GM12878 (cell line): ENCODE measurements around the gene GABBR2. TPM values are rescaled to one million over a fixed set of nuclear protein-coding genes. Genes with fewer than 3 reads are reported as not detected.

Source experiments
- ATAC-seq: fragments of 200-7000 bp; cut with Tn5 transposase; 3 replicates; pipeline ENCODE4 v1.9.1; 2020; ENCODE audit warnings: mild to moderate bottlenecking, moderate library complexity
- BruUV-seq: library from RNA; stranded (reverse); fragments of 400-500 nt; replicated peaks from 2 replicates; lab custom pipeline; 2021; lab: Mats Ljungman, UMichigan
- CTCF ChIA-PET: fragments of 300-600 bp; sonication (Branson Sonifier 250); formaldehyde crosslinking; extraction: SDS; loops from one replicate; lab custom pipeline; 2021; ENCODE audit warnings: inconsistent platforms; lab: Yijun Ruan, JAX
- POLR2A ChIA-PET: fragments of 350-600 bp; formaldehyde crosslinking; extraction: SDS; loops from one replicate; lab custom pipeline; 2021; ENCODE audit warnings: inconsistent platforms; lab: Charles Lee
- RAD21 ChIA-PET: fragments of 300-600 bp; sonication (Branson Sonifier 250); formaldehyde crosslinking; loops from one replicate; lab custom pipeline; 2023; ENCODE audit warnings: antibody characterized with exemption; ENCODE audit not compliant: unreplicated experiment; lab: Charles Lee
- SMC1A ChIA-PET: fragments of 300-600 bp; sonication (Branson Sonifier 250); formaldehyde crosslinking; loops from one replicate; lab custom pipeline; 2023; ENCODE audit not compliant: unreplicated experiment, uncharacterized antibody; lab: Charles Lee
- DNase-seq: peaks from one replicate; pipeline ENCODE4 v3.0.0-alpha.2; 2011; ENCODE audit warnings: low read depth, low spot score
- FAIRE-seq: peaks from 3 replicates; lab custom pipeline; 2011; peaks lifted over from hg19 to GRCh38; lab: Jason Lieb, UNC
- H2AFZ ChIP-seq: 2 replicates; pipeline ENCODE4 v1.6.0; 2011; ENCODE audit warnings: low read depth, low read length, control low read depth; ENCODE audit not compliant: control insufficient read depth
- H3K27ac ChIP-seq: 2 replicates; pipeline ENCODE4 v1.5.1; 2011; ENCODE audit warnings: control low read depth; ENCODE audit not compliant: control insufficient read depth, insufficient read depth
- H3K27me3 ChIP-seq, 2 experiments: replicated peaks in 1 of 2; 2 replicates each; pipeline versions ENCODE4 v1.6.0 to v1.6.1; 2011; ENCODE audit warnings: low read length in 1 of 2; ENCODE audit not compliant: control insufficient read depth in 2 of 2, insufficient read depth in 2 of 2
- H3K36me3 ChIP-seq, 2 experiments: 2 replicates each; pipeline ENCODE4 v1.5.1; 2011; ENCODE audit warnings: low read length in 1 of 2; ENCODE audit not compliant: control insufficient read depth in 2 of 2, insufficient read depth in 2 of 2
- H3K4me1 ChIP-seq: 2 replicates; pipeline ENCODE4 v1.6.1; 2011; ENCODE audit warnings: mild to moderate bottlenecking, low read length, moderate library complexity, mixed read lengths; ENCODE audit not compliant: control insufficient read depth, insufficient read depth
- H3K4me2 ChIP-seq: 2 replicates; pipeline ENCODE4 v1.6.0; 2011; ENCODE audit warnings: control low read depth; ENCODE audit not compliant: control insufficient read depth, insufficient read depth
- H3K4me3 ChIP-seq: fragments of 200-600 bp; sonication (generic); 2 replicates; pipeline ENCODE4 v1.5.1; 2016
- H3K79me2 ChIP-seq: 2 replicates; pipeline ENCODE4 v1.6.0; 2011; ENCODE audit warnings: low read length; ENCODE audit not compliant: control insufficient read depth, insufficient read depth
- H3K9ac ChIP-seq: 2 replicates; pipeline ENCODE4 v1.8.0; 2011; ENCODE audit warnings: low read length, control low read depth, mixed read lengths; ENCODE audit not compliant: control insufficient read depth, insufficient read depth
- H3K9me3 ChIP-seq: replicated peaks from 3 replicates; pipeline ENCODE4 v1.5.1; 2011; ENCODE audit warnings: mild to moderate bottlenecking, low read length; ENCODE audit not compliant: control insufficient read depth, insufficient read depth
- H4K20me1 ChIP-seq: 2 replicates; pipeline ENCODE4 v1.6.0; 2011; ENCODE audit not compliant: control insufficient read depth, insufficient read depth
- ASH2L ChIP-seq: fragments of 300-600, 200-600 bp; sonication (generic); IDR thresholded peaks from 2 replicates; pipeline ENCODE4 v1.6.1; 2017; ENCODE audit warnings: low read depth, mild to moderate bottlenecking, borderline replicate concordance
- CBFB ChIP-seq: IDR thresholded peaks from 2 replicates; pipeline ENCODE4 v1.6.1; 2016; ENCODE audit warnings: antibody characterized with exemption, low read depth
- KDM1A ChIP-seq: fragments of 200-600 bp; sonication (generic); IDR thresholded peaks from 2 replicates; pipeline ENCODE4 v1.6.1; 2016; ENCODE audit warnings: borderline replicate concordance
- MXI1 ChIP-seq: fragments of 150-350 bp; IDR thresholded peaks from 2 replicates; pipeline ENCODE4 v1.6.1; 2011; ENCODE audit warnings: low read depth, mild to moderate bottlenecking, inconsistent platforms, low read length, improper control_type of control experiment
- NFYB ChIP-seq: IDR thresholded peaks from 2 replicates; pipeline ENCODE4 v1.6.1; 2011; ENCODE audit warnings: low read depth, mild to moderate bottlenecking, low read length, improper control_type of control experiment, moderate library complexity; ENCODE audit not compliant: insufficient read depth
- RAD51 ChIP-seq: fragments of 450-650 bp; IDR thresholded peaks from 2 replicates; pipeline ENCODE4 v1.6.1; 2016; ENCODE audit warnings: moderate library complexity, mild to moderate bottlenecking, inconsistent platforms
- ZNF217 ChIP-seq: fragments of 450-650 bp; IDR thresholded peaks from 2 replicates; pipeline ENCODE4 v1.6.1; 2017; ENCODE audit warnings: antibody characterized with exemption, mild to moderate bottlenecking
- ZSCAN29 ChIP-seq: fragments of 450-650 bp; IDR thresholded peaks from 2 replicates; pipeline ENCODE4 v1.6.1; 2017; ENCODE audit warnings: mild to moderate bottlenecking, moderate library complexity
- WGBS: methylation state at CpG from one replicate; pipeline ENCODE4 v1.1.6; 2016; ENCODE audit warnings: low lambda C conversion rate; ENCODE audit not compliant: insufficient replicate concordance, insufficient coverage; ENCODE audit errors: missing lambda C conversion rate; 5-methylcytosine and 5-hydroxymethylcytosine counted together
- in situ Hi-C: fragments of 300-500 bp; cut with MboI; formaldehyde crosslinking; loops from 9 replicates; pipeline ENCODE4 v1.14.3; 2018; ENCODE audit warnings: mixed read lengths
- intact Hi-C: fragments of 100-400 bp; cut with micrococcal nuclease; formaldehyde crosslinking; loops from one replicate; pipeline ENCODE4 v1.14.2; 2022; ENCODE audit not compliant: unreplicated experiment
- polyA plus RNA-seq, 11 experiments: library from polyadenylated mRNA; depleted of rRNA in 4 of 11; unstranded in 6 of 11; stranded (reverse) in 5 of 11; fragments of >200 nt; fragmentation: Nextera tagmentation in 4 of 11; fragmentation: Illumina TruSeq in 1 of 11; extraction: Ambion mirVana in 4 of 11; extraction: Trizol in 1 of 11; gene quantifications; 1 replicate in 1 of 11; 2 replicates in 10 of 11; pipeline versions ENCODE4 v1.2.1 to v1.2.3, GENCODE V29; 2011 to 2016; ENCODE audit warnings: inconsistent platforms in 2 of 11, missing spikeins in 2 of 11, low read depth in 1 of 11
- total RNA-seq, 4 experiments: library from RNA; depleted of rRNA in 3 of 4; stranded (reverse); fragments of >200 nt in 3 of 4; fragmentation: Illumina TruSeq in 1 of 4; extraction: Trizol in 1 of 4; gene quantifications; 2 replicates each; pipeline versions ENCODE4 v1.2.1 to v1.2.3, GENCODE V29; 2013 to 2021
- TF ChIP-seq, protein P1 (sequence below): fragments of 450-650 bp; IDR thresholded peaks from 2 replicates; pipeline ENCODE4 v1.6.1; 2016; ENCODE audit warnings: mild to moderate bottlenecking, moderate library complexity, borderline replicate concordance

Gene GABBR2
- total and polyA plus RNA-seq, 10 of the 15 experiments (the other 5 are each of a cell fraction or from before 2014, with no cell fraction given): 0.02 to 2.2 (median 0.06) TPM; not detected in 2

- 0% methylated on average over 2 of the region's 2 CpGs for WGBS
- DNase-seq (no peak), FAIRE-seq (no peak), ATAC-seq (no peak)
- no TSS peak for BruUV-seq
- intact Hi-C loops: no loop called here
- RAD21 ChIA-PET: no interaction called here
- no peak overlapping the region for H2AFZ ChIP-seq
- H3K9ac ChIP-seq: no peak overlapping the region
- POLR2A ChIA-PET: interaction anchor here (0.6 kb wide), 1 partner anchor 225 kb away, joined by 5 read pairs; no protein-coding TSS in a partner anchor
- H3K36me3 ChIP-seq: no peaks in the 10 kb centered on the region
- SMC1A ChIA-PET: no interaction called here
- no peak for TF ChIP-seq ZSCAN29
- TF ChIP-seq ASH2L: no peak
- TF ChIP-seq CBFB: no peak
- TF ChIP-seq MXI1: no peak
- TF ChIP-seq, protein P1, sequence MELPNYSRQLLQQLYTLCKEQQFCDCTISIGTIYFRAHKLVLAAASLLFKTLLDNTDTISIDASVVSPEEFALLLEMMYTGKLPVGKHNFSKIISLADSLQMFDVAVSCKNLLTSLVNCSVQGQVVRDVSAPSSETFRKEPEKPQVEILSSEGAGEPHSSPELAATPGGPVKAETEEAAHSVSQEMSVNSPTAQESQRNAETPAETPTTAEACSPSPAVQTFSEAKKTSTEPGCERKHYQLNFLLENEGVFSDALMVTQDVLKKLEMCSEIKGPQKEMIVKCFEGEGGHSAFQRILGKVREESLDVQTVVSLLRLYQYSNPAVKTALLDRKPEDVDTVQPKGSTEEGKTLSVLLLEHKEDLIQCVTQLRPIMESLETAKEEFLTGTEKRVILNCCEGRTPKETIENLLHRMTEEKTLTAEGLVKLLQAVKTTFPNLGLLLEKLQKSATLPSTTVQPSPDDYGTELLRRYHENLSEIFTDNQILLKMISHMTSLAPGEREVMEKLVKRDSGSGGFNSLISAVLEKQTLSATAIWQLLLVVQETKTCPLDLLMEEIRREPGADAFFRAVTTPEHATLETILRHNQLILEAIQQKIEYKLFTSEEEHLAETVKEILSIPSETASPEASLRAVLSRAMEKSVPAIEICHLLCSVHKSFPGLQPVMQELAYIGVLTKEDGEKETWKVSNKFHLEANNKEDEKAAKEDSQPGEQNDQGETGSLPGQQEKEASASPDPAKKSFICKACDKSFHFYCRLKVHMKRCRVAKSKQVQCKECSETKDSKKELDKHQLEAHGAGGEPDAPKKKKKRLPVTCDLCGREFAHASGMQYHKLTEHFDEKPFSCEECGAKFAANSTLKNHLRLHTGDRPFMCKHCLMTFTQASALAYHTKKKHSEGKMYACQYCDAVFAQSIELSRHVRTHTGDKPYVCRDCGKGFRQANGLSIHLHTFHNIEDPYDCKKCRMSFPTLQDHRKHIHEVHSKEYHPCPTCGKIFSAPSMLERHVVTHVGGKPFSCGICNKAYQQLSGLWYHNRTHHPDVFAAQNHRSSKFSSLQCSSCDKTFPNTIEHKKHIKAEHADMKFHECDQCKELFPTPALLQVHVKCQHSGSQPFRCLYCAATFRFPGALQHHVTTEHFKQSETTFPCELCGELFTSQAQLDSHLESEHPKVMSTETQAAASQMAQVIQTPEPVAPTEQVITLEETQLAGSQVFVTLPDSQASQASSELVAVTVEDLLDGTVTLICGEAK: no peak
- no peak for TF ChIP-seq RAD51
- TF ChIP-seq NFYB: no peak
- no peak for TF ChIP-seq KDM1A
- no peak for TF ChIP-seq ZNF217
- no peak overlapping the region for H3K27ac ChIP-seq
- H3K9me3 ChIP-seq: peaks cover 2% of the 10 kb centered on the region; the same call in 2 of the 3 replicates
- in situ Hi-C loops: no loop called here
- CTCF ChIA-PET: interaction anchor here (0.9 to 1.3 kb wide), 2 partner anchors 14 to 141 kb away, joined by 3 read pairs; no protein-coding TSS in a partner anchor
- H3K27me3 ChIP-seq: no peaks in the 10 kb centered on the region
- no peaks in the 10 kb centered on the region for H3K79me2 ChIP-seq
- no peak overlapping the region for H3K4me2 ChIP-seq
- no peaks in the 10 kb centered on the region for H4K20me1 ChIP-seq
- no peaks in the 10 kb centered on the region for H3K4me1 ChIP-seq
- H3K4me3 ChIP-seq: no peak overlapping the region
These were observed 252.6 kb downstream of the GABBR2 start for GRCh38 chr9:98456156-98456613.
